H54 (cell line): ENCODE results near the gene CACNA1I.

Experiments
- DNase-seq: peaks from one replicate; pipeline ENCODE4 v3.0.0; 2011; ENCODE audit warnings: low spot score, mixed read lengths; ENCODE audit not compliant: insufficient read length
- FAIRE-seq: peaks from 3 replicates; lab custom pipeline; 2011; peaks lifted over from hg19 to GRCh38; lab: Jason Lieb, UNC
- POLR2A ChIP-seq: IDR thresholded peaks from 2 replicates; pipeline ENCODE4 v1.6.1; 2011; ENCODE audit warnings: low read depth, mild to moderate bottlenecking, low read length

CACNA1I gene

DNA sequence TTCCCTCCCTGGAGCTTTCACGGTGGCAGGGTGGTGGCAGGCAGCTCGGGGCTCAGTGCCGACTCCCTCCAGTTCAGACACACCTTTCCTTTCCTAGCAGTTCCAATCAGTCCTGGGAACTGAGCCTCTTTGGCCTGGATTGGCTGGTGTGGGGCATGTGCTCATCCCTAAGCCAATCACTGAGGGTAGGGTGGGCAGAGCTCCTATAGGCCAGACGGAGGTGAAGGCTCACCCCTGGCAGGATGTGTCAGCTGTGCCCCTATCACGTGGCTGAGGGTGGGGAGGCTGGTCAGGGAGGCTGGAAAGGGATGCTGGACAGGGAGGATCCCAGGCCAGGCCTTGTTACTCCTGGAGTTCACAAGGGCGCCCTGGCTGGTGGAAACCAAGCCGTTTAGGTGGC, 40.2 kb downstream of the CACNA1I start:
- no peak for FAIRE-seq
- no peak for TF ChIP-seq POLR2A
- no peak for DNase-seq

DNA sequence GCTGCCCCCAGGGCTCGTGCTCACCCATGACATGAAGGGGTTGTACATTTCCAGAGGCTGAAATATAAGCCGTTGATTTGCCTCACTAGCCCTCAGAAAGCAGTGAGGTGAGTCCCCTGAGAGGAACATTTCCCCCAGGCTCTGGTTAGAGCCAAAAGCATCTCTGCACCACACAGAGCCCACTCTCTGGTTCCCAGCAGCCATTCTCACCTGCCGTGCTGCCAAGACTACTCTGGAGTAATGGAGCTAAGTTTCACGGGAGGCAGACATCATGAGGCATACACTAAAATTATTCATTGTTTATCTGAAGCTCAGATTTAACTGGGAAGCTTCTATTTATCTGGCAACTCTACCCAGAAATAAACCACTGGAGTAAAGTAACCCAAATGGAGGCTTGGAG, 40.8 kb downstream of the CACNA1I start:
- FAIRE-seq (no peak), DNase-seq (no peak)
- no peak for TF ChIP-seq POLR2A

DNA sequence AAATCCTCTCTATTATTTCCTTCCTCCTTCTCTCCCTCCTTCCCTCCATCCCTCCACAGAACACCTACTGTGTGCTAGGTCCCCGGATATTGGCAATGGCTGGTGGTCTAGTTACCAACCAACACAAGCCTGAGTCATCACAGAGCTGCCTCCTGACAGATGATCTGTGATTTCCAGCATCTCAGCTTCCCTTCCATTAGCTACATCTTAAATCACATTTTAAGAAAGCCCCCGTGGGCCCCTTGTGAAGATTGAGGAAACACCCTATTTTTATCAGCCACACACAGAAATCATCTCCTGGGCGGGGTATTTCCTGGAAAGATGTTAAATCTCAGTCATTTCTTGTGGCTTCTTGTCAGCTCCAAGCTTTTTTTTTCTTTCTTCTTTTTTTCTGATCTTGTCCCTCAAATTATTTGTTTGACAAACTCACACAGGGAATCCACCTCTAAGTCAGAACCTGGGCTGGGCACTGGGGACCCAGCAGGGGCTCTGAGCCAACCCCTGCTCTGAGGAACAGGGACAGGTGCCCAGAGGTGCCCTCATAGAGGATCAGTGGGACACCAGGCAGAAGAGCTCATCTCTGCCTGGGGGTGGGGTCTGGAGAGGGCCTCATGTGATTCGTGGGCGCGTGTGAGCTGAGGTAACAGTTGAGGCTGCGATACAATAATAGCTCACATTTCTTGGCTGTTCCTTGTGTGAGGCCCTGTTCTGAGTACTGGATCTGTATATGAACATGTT, 42.4 kb downstream of the CACNA1I start:
- DNase-seq (no peak), FAIRE-seq (no peak)
- TF ChIP-seq POLR2A: no peak

DNA sequence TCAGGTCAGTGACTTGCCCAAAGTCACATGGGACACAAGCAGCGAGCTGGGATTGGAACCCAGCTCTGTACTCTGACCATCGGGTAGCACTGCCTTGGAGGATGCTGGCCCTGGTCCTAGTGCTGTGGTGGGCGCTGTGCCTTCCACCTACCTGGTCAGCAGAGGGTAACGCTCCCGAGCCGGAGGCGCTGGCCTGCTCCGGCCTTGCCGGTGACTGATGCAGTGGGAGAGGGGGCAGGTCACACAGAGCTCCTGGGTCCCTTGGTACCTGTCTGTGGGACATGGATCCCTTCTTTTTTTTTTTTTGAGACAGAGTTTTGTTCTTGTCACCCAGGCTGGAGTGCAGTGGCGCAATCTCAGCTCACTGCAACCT, 43.0 kb downstream of the CACNA1I start:
- FAIRE-seq (no peak), DNase-seq (no peak)
- TF ChIP-seq POLR2A: no peak

DNA sequence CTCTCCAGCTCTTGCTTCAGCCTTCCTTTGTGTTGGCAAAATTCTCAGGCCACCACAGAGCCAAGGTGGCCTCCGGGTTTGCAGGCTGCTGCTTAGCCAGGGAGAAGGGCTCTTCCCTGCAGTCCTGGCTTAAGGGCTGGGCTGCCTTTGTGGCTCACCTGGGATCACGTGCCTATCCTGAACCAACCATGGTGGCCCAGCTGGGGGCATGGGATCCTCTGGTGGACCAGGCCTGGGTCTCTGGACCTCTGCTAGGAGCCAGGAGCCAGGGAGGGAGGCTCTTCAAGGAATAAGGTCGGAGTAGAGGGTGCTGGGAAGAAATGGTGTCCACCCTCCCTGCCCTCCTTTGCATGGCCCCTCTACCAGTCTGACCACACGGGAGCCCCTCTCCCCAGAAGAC, 43.9 kb downstream of the CACNA1I start:
- DNase-seq: no peak
- FAIRE-seq: no peak
- TF ChIP-seq POLR2A: no peak

DNA sequence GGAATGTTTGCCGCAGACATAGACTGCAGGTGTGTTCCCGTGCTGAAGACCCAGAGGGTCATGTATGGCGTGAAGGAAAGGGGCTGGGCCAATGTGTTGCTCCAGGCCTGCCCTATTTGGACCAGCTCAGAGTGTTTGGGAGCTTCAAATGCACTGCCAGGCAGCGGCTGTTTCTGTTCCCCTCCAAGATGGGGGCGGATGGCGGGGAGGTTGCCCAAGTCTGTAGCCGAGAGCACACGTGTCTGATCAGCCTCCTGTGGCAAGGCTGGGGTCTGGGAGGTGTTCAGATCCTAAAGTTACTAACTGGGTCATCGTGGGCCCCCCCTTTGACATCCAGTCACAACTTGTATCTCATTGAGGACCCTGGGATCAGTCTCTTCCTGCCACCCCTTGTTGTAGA, 45.5 kb downstream of the CACNA1I start:
- DNase-seq: no peak
- FAIRE-seq: no peak

DNA sequence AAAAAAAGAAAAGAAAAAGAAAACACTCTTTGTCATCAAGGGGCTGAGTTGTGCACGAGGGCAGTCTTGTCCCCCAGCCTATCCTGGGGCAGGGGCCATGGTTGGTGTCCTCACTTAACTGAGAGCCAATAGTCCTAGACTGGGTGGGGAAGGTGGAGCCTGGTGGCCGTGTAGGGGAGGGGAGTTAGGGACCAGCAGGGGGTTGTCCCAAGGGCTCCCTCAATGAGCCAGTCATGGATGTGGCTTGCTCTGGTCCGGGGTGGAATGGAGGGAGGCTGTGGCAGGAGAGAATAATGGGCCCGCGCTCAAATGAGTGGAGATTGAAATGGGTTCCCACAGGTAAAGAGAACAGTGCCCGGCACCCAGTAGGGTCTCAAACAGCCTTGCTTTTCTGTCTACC, 46.2 kb downstream of the CACNA1I start:
- no peak for TF ChIP-seq POLR2A
- DNase-seq (no peak), FAIRE-seq (no peak)

More for the DNA sequence above, 45.5 kb downstream of the CACNA1I start:
- TF ChIP-seq POLR2A: no peak

DNA sequence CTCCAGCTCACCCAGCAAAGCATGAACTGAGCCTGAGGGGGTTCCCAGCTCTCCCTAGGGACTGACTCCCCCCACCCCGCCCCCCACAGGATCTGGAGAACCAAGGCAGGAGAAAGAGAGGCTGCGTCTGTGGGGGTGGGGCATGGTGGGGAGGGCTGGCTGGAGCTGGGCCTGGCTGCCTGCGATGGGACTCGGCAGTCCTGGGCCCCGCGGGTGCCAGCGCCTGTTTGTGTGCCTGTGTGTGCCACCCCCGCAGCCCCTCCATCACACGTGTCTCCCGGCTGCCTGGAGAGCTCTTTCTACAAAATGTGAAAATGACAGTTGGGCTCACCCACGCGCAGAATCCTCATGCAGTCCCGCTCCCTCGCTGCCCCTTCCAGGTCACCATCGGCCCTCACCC, 46.8 kb downstream of the CACNA1I start:
- DNase-seq (no peak), FAIRE-seq (no peak)
- no peak for TF ChIP-seq POLR2A

DNA sequence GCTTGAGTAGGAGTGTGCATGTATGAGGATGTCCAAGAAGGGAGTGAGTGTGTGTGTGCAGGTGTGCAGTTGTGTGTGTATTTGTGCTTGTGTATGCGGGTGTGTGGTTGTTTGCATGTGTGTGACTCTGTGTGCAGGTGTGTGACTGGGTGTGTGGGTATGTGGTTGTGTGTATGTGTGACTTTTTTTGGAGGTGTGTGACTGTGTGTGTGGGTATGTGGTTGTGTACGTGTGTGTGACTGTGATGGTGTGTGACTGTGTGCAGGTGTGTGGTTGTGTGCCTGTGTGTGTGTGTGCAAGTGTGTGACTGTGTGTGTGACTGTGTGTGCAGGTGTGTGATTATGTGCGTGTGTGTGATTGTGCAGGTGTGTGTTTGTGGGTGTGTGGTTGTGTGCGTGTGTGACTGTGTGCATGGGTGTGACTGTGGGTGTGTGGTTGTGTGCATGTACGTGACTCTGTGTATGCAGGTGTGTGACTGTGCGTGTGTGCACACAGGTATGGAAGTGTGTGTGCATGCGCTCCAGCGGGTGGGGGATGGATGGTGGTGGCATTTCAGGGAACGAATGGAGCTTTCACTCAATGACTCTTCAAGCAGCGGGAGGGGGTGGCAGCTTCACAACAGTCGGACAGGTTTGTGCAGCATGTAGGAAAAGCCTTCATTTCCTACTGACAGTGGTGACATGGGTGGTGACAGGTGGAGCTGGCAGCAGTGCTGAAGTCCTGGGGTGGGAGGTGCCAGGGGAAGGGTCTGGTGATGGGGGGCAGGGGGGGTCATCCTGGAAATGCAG, 47.6 kb downstream of the CACNA1I start:
- DNase-seq: no peak
- no peak for FAIRE-seq
- TF ChIP-seq POLR2A: no peak

DNA sequence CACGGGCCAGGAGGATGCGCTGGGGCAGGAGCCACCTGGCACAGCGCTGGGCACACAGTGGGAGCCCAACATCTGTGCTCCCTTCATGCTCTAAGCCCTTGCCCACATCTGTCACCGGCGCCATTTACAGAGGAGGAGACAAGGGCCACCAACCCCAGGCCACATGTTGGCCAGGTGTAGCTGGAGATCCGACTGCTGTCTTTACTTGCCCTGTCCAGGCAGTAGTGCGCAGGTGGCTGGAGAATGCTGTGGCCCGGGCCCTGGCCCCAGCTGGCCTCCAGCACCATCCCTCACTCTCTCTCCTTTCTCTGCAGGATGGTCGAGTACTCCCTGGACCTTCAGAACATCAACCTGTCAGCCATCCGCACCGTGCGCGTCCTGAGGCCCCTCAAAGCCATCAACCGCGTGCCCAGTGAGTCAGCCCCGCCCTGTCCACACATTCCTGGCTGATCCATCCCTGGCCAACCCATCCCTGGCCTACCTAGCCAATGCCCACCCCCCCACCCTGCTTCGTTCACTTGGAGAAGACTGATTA, 48.5 kb downstream of the CACNA1I start:
- DNase-seq: no peak
- TF ChIP-seq POLR2A: no peak
- no peak for FAIRE-seq

DNA sequence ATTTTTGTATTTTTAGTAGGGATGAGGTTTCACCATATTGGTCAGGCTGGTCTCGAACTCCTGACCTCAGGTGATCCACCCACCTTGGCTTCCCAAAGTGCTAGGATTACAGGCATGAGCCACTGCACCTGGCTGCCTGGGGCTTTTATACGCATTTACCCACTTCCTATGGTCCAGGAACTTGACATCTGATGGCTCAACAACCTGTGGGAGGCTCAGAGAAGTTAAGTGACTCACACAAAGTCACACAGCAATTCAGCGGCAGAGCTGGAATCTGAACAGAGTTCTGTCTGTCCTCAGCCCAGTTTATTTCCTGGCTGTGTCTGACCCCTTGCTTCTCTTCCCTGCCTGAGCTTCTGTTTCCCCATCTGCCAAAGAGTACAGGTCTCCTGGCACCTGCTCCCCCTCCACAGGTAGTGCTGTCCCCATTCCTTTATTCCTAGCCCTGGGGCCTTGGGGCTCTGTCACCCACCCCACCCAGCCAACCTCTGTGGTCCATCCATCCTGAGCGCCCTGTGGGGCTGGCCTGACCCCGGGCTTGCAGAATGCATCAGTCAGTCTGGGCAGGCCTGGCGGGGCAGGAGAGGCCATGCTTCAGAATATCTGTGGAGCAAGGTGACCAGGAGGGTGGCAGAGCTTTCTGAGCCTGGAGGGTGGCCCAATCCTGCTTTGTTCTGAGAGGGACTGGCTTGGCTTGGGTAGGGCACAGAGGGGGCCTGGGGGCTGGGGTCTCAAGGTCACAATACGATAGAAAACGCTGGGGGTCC, 50.6 kb downstream of the CACNA1I start:
- FAIRE-seq (no peak), DNase-seq (no peak)
- TF ChIP-seq POLR2A: no peak

DNA sequence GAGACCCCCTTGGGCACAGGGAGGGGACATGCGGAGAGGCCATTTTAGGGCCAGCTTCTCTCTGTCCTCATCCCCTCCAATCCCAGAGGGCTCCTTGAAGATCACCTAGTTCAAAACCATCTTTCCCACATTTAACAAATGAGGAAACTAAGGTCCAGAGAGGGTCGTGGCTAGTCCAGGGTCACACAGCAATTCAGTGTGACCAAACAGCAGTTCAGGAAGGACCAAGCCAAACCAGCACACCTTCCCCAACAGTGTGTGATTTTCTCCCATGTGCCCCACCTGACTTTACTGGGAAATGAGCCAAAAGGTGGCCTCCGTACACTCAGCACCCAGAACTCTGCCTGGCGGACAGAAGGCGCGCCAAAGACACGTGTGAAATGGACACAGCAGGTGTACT, 51.3 kb downstream of the CACNA1I start:
- DNase-seq (no peak), FAIRE-seq (no peak)
- no peak for TF ChIP-seq POLR2A

DNA sequence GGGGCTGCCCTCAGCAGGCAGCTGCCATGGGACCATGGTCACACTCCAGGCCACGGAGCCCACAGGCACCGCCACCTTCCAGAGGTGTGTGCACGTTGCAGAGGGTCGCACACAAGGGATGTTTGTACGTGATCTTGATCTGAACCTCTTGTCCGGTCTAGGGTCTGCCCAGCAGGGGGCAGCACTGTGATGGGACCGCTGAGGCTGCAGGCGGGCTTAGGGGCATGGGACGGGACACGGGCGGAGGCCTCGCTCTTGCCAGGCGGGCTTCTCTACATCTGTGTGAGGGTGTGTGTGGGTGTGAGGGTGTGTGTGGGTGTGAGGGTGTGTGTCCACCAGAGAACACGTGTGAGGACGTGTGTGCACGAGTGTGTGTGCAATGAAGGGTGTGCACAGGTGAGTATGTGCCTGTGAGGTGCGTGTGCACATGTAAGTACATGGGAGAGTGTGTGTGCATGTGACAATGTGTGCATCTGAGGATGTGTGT, 52.4 kb downstream of the CACNA1I start:
- FAIRE-seq: no peak
- DNase-seq: no peak
- no peak for TF ChIP-seq POLR2A
